GM12878 (cell line): Measurements from ENCODE around the gene CLEC20A. TPM values are rescaled to one million over a fixed set of nuclear protein-coding genes. Genes with fewer than 3 reads are reported as not detected.

Experiments
- ATAC-seq: fragments of 200-7000 bp; cut with Tn5 transposase; 3 replicates; pipeline ENCODE4 v1.9.1; 2020; ENCODE audit warnings: mild to moderate bottlenecking, moderate library complexity
- BruUV-seq: library from RNA; stranded (reverse); fragments of 400-500 nt; replicated peaks from 2 replicates; lab custom pipeline; 2021; lab: Mats Ljungman, UMichigan
- CTCF ChIA-PET: fragments of 300-600 bp; sonication (Branson Sonifier 250); formaldehyde crosslinking; extraction: SDS; loops from one replicate; lab custom pipeline; 2021; ENCODE audit warnings: inconsistent platforms; lab: Yijun Ruan, JAX
- POLR2A ChIA-PET: fragments of 350-600 bp; formaldehyde crosslinking; extraction: SDS; loops from one replicate; lab custom pipeline; 2021; ENCODE audit warnings: inconsistent platforms; lab: Charles Lee
- RAD21 ChIA-PET: fragments of 300-600 bp; sonication (Branson Sonifier 250); formaldehyde crosslinking; loops from one replicate; lab custom pipeline; 2023; ENCODE audit warnings: antibody characterized with exemption; ENCODE audit not compliant: unreplicated experiment; lab: Charles Lee
- SMC1A ChIA-PET: fragments of 300-600 bp; sonication (Branson Sonifier 250); formaldehyde crosslinking; loops from one replicate; lab custom pipeline; 2023; ENCODE audit not compliant: unreplicated experiment, uncharacterized antibody; lab: Charles Lee
- DNase-seq: peaks from one replicate; pipeline ENCODE4 v3.0.0-alpha.2; 2011; ENCODE audit warnings: low read depth, low spot score
- FAIRE-seq: peaks from 3 replicates; lab custom pipeline; 2011; peaks lifted over from hg19 to GRCh38; lab: Jason Lieb, UNC
- H2AFZ ChIP-seq: 2 replicates; pipeline ENCODE4 v1.6.0; 2011; ENCODE audit warnings: low read depth, low read length, control low read depth; ENCODE audit not compliant: control insufficient read depth
- H3K27ac ChIP-seq: 2 replicates; pipeline ENCODE4 v1.5.1; 2011; ENCODE audit warnings: control low read depth; ENCODE audit not compliant: control insufficient read depth, insufficient read depth
- H3K27me3 ChIP-seq, 2 experiments: replicated peaks in 1 of 2; 2 replicates each; pipeline versions ENCODE4 v1.6.0 to v1.6.1; 2011; ENCODE audit warnings: low read length in 1 of 2; ENCODE audit not compliant: control insufficient read depth in 2 of 2, insufficient read depth in 2 of 2
- H3K36me3 ChIP-seq, 2 experiments: 2 replicates each; pipeline ENCODE4 v1.5.1; 2011; ENCODE audit warnings: low read length in 1 of 2; ENCODE audit not compliant: control insufficient read depth in 2 of 2, insufficient read depth in 2 of 2
- H3K4me1 ChIP-seq: 2 replicates; pipeline ENCODE4 v1.6.1; 2011; ENCODE audit warnings: mild to moderate bottlenecking, low read length, moderate library complexity, mixed read lengths; ENCODE audit not compliant: control insufficient read depth, insufficient read depth
- H3K4me2 ChIP-seq: 2 replicates; pipeline ENCODE4 v1.6.0; 2011; ENCODE audit warnings: control low read depth; ENCODE audit not compliant: control insufficient read depth, insufficient read depth
- H3K4me3 ChIP-seq: fragments of 200-600 bp; sonication (generic); 2 replicates; pipeline ENCODE4 v1.5.1; 2016
- H3K79me2 ChIP-seq: 2 replicates; pipeline ENCODE4 v1.6.0; 2011; ENCODE audit warnings: low read length; ENCODE audit not compliant: control insufficient read depth, insufficient read depth
- H3K9ac ChIP-seq: 2 replicates; pipeline ENCODE4 v1.8.0; 2011; ENCODE audit warnings: low read length, control low read depth, mixed read lengths; ENCODE audit not compliant: control insufficient read depth, insufficient read depth
- H3K9me3 ChIP-seq: replicated peaks from 3 replicates; pipeline ENCODE4 v1.5.1; 2011; ENCODE audit warnings: mild to moderate bottlenecking, low read length; ENCODE audit not compliant: control insufficient read depth, insufficient read depth
- H4K20me1 ChIP-seq: 2 replicates; pipeline ENCODE4 v1.6.0; 2011; ENCODE audit not compliant: control insufficient read depth, insufficient read depth
- CHD1 ChIP-seq: IDR thresholded peaks from 2 replicates; pipeline ENCODE4 v1.6.1; 2012; ENCODE audit warnings: low read depth, low read length, improper control_type of control experiment
- FOXM1 ChIP-seq: IDR thresholded peaks from 2 replicates; pipeline ENCODE4 v1.6.1; 2012; ENCODE audit warnings: low read depth, mild to moderate bottlenecking, inconsistent platforms, low read length, moderate library complexity
- NFIC ChIP-seq: IDR thresholded peaks from 2 replicates; pipeline ENCODE4 v1.6.1; 2012; ENCODE audit warnings: low read depth, mild to moderate bottlenecking, inconsistent platforms, low read length, moderate library complexity
- NR2F1 ChIP-seq: fragments of 450-650 bp; conservative IDR thresholded peaks from 2 replicates; pipeline ENCODE4 v1.6.1; 2017; ENCODE audit warnings: mild to moderate bottlenecking
- RAD21 ChIP-seq: IDR thresholded peaks from 2 replicates; pipeline ENCODE4 v1.6.1; 2011; ENCODE audit warnings: mild to moderate bottlenecking, low read depth, low read length, moderate library complexity; ENCODE audit not compliant: insufficient read depth
- SIN3A ChIP-seq: IDR thresholded peaks from 2 replicates; pipeline ENCODE4 v1.6.1; 2012; ENCODE audit warnings: low read depth, low read length, improper control_type of control experiment
- SREBF2 ChIP-seq: IDR thresholded peaks from 2 replicates; pipeline ENCODE4 v1.6.1; 2012; ENCODE audit warnings: mild to moderate bottlenecking, low read length
- TARDBP ChIP-seq: IDR thresholded peaks from 2 replicates; pipeline ENCODE4 v1.6.1; 2016; ENCODE audit warnings: borderline replicate concordance
- WGBS: methylation state at CpG from one replicate; pipeline ENCODE4 v1.1.6; 2016; ENCODE audit warnings: low lambda C conversion rate; ENCODE audit not compliant: insufficient replicate concordance, insufficient coverage; ENCODE audit errors: missing lambda C conversion rate; 5-methylcytosine and 5-hydroxymethylcytosine counted together
- in situ Hi-C: fragments of 300-500 bp; cut with MboI; formaldehyde crosslinking; loops from 9 replicates; pipeline ENCODE4 v1.14.3; 2018; ENCODE audit warnings: mixed read lengths
- intact Hi-C: fragments of 100-400 bp; cut with micrococcal nuclease; formaldehyde crosslinking; loops from one replicate; pipeline ENCODE4 v1.14.2; 2022; ENCODE audit not compliant: unreplicated experiment
- polyA plus RNA-seq, 11 experiments: library from polyadenylated mRNA; depleted of rRNA in 4 of 11; unstranded in 6 of 11; stranded (reverse) in 5 of 11; fragments of >200 nt; fragmentation: Nextera tagmentation in 4 of 11; fragmentation: Illumina TruSeq in 1 of 11; extraction: Ambion mirVana in 4 of 11; extraction: Trizol in 1 of 11; gene quantifications; 1 replicate in 1 of 11; 2 replicates in 10 of 11; pipeline versions ENCODE4 v1.2.1 to v1.2.3, GENCODE V29; 2011 to 2016; ENCODE audit warnings: inconsistent platforms in 2 of 11, missing spikeins in 2 of 11, low read depth in 1 of 11
- total RNA-seq, 4 experiments: library from RNA; depleted of rRNA in 3 of 4; stranded (reverse); fragments of >200 nt in 3 of 4; fragmentation: Illumina TruSeq in 1 of 4; extraction: Trizol in 1 of 4; gene quantifications; 2 replicates each; pipeline versions ENCODE4 v1.2.1 to v1.2.3, GENCODE V29; 2013 to 2021
- TF ChIP-seq, protein P1 (sequence below): fragments of 150-350 bp; IDR thresholded peaks from 2 replicates; pipeline ENCODE4 v1.6.1; 2016; ENCODE audit warnings: low read depth, low read length
- TF ChIP-seq, protein P2 (sequence below): IDR thresholded peaks from 2 replicates; pipeline ENCODE4 v1.6.1; 2011; ENCODE audit warnings: borderline replicate concordance, low read depth, mild to moderate bottlenecking, moderate library complexity, mixed read lengths, low read length; ENCODE audit not compliant: insufficient read depth; ENCODE audit errors: extremely low read length
- TF ChIP-seq, protein P3 (sequence below): fragments of 150-350 bp; IDR thresholded peaks from 2 replicates; pipeline ENCODE4 v1.6.1; 2014; ENCODE audit warnings: mild to moderate bottlenecking, low read depth, low read length
- TF ChIP-seq, protein P4 (sequence below): fragments of 450-650 bp; formaldehyde crosslinking; IDR thresholded peaks from 2 replicates; pipeline ENCODE4 v1.4.0; 2022; ENCODE audit warnings: mild to moderate bottlenecking, moderate library complexity
- TF ChIP-seq, protein P5 (sequence below): fragments of 450-650 bp; IDR thresholded peaks from 2 replicates; pipeline ENCODE4 v1.6.1; 2016; ENCODE audit warnings: mild to moderate bottlenecking

Gene CLEC20A
- total and polyA plus RNA-seq, 10 of the 15 experiments (the other 5 are each of a cell fraction or from before 2014, with no cell fraction given), result not detected

DNA sequence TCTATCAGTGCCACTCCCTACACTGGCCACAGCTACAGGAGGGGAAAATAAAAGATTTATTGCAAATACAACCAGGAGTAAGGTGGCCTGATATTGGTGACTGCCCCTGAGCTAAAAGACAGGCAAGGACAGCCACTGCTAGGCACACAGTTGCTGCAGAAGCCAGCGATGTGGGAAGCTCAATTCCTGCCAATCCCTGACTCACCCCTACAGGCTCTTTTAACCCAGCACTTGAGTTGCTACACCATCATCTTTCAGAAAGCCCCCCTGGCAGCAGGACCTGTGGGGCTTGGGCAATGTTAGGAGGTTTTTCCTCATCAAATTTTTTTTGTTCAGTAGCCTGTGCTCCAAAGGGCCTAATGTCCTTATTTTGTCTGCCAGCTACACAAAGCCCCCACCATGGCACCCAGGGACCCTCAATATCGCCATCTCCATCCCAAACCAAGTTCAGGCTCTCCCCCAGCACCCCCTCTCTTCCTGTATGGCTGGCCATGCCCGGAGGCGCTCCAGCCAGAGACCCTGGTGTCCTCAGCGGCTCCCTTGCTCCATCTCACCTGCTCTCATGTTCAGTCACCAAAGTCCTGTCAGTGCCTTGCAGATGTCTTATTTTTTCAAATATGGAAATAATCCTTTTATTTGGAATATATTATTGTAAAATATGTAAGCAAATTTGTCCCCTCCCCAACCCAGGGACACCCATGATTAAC is 13.4 kb downstream of the CLEC20A start:
- H2AFZ ChIP-seq, result no peak overlapping the region
- H3K9me3 ChIP-seq, result no peaks in the 10 kb centered on the region
- ChIA-PET POLR2A (no interaction called here), CTCF (interaction anchor here (1.1 kb wide), 2 partner anchors 18 to 19 kb away, joined by 3 to 4 read pairs; no protein-coding TSS in a partner anchor), RAD21 (no interaction called here), SMC1A (no interaction called here)
- H3K4me2 ChIP-seq, result no peak overlapping the region
- H4K20me1 ChIP-seq, result no peaks in the 10 kb centered on the region
- H3K36me3 ChIP-seq, result no peaks in the 10 kb centered on the region
- peaks cover 2 to 5% of the 10 kb centered on the region in 2 experiments; a peak in 3 of 4 replicates for H3K27me3 ChIP-seq
- intact Hi-C loops, result no loop called here
- H3K79me2 ChIP-seq, result no peaks in the 10 kb centered on the region
- BruUV-seq, result no TSS peak
- WGBS, result 49% methylated on average over 5 of the region's 5 CpGs
- no peaks in the 10 kb centered on the region for H3K4me1 ChIP-seq
- FAIRE-seq (no peak), DNase-seq (no peak), ATAC-seq (no peak)
- no peak overlapping the region for H3K9ac ChIP-seq
- H3K4me3 ChIP-seq, result no peak overlapping the region
- H3K27ac ChIP-seq, result no peak overlapping the region
- in situ Hi-C loops, result no loop called here
- no peak for TF ChIP-seq NR2F1
- no peak for TF ChIP-seq TARDBP
- TF ChIP-seq FOXM1, result no peak
- no peak for TF ChIP-seq SIN3A
- no peak for TF ChIP-seq CHD1
- TF ChIP-seq, protein P1, sequence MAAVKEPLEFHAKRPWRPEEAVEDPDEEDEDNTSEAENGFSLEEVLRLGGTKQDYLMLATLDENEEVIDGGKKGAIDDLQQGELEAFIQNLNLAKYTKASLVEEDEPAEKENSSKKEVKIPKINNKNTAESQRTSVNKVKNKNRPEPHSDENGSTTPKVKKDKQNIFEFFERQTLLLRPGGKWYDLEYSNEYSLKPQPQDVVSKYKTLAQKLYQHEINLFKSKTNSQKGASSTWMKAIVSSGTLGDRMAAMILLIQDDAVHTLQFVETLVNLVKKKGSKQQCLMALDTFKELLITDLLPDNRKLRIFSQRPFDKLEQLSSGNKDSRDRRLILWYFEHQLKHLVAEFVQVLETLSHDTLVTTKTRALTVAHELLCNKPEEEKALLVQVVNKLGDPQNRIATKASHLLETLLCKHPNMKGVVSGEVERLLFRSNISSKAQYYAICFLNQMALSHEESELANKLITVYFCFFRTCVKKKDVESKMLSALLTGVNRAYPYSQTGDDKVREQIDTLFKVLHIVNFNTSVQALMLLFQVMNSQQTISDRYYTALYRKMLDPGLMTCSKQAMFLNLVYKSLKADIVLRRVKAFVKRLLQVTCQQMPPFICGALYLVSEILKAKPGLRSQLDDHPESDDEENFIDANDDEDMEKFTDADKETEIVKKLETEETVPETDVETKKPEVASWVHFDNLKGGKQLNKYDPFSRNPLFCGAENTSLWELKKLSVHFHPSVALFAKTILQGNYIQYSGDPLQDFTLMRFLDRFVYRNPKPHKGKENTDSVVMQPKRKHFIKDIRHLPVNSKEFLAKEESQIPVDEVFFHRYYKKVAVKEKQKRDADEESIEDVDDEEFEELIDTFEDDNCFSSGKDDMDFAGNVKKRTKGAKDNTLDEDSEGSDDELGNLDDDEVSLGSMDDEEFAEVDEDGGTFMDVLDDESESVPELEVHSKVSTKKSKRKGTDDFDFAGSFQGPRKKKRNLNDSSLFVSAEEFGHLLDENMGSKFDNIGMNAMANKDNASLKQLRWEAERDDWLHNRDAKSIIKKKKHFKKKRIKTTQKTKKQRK, result no peak
- TF ChIP-seq SREBF2, result no peak
- TF ChIP-seq, protein P2, sequence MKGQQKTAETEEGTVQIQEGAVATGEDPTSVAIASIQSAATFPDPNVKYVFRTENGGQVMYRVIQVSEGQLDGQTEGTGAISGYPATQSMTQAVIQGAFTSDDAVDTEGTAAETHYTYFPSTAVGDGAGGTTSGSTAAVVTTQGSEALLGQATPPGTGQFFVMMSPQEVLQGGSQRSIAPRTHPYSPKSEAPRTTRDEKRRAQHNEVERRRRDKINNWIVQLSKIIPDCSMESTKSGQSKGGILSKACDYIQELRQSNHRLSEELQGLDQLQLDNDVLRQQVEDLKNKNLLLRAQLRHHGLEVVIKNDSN, result no peak
- TF ChIP-seq NFIC, result no peak
- TF ChIP-seq, protein P3, sequence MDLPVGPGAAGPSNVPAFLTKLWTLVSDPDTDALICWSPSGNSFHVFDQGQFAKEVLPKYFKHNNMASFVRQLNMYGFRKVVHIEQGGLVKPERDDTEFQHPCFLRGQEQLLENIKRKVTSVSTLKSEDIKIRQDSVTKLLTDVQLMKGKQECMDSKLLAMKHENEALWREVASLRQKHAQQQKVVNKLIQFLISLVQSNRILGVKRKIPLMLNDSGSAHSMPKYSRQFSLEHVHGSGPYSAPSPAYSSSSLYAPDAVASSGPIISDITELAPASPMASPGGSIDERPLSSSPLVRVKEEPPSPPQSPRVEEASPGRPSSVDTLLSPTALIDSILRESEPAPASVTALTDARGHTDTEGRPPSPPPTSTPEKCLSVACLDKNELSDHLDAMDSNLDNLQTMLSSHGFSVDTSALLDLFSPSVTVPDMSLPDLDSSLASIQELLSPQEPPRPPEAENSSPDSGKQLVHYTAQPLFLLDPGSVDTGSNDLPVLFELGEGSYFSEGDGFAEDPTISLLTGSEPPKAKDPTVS, result no peak
- TF ChIP-seq, protein P4, sequence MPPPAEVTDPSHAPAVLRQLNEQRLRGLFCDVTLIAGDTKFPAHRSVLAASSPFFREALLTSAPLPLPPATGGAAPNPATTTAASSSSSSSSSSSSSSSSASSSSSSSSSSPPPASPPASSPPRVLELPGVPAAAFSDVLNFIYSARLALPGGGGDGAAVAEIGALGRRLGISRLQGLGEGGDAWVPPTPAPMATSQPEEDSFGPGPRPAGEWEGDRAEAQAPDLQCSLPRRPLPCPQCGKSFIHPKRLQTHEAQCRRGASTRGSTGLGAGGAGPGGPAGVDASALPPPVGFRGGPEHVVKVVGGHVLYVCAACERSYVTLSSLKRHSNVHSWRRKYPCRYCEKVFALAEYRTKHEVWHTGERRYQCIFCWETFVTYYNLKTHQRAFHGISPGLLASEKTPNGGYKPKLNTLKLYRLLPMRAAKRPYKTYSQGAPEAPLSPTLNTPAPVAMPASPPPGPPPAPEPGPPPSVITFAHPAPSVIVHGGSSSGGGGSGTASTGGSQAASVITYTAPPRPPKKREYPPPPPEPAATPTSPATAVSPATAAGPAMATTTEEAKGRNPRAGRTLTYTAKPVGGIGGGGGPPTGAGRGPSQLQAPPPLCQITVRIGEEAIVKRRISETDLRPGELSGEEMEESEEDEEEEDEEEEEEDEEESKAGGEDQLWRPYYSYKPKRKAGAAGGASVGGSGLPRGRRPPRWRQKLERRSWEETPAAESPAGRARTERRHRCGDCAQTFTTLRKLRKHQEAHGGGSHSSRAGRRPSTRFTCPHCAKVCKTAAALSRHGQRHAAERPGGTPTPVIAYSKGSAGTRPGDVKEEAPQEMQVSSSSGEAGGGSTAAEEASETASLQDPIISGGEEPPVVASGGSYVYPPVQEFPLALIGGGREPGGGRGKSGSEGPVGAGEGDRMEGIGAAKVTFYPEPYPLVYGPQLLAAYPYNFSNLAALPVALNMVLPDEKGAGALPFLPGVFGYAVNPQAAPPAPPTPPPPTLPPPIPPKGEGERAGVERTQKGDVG (CRISPR knock-in tag), result no peak
- TF ChIP-seq, protein P5, sequence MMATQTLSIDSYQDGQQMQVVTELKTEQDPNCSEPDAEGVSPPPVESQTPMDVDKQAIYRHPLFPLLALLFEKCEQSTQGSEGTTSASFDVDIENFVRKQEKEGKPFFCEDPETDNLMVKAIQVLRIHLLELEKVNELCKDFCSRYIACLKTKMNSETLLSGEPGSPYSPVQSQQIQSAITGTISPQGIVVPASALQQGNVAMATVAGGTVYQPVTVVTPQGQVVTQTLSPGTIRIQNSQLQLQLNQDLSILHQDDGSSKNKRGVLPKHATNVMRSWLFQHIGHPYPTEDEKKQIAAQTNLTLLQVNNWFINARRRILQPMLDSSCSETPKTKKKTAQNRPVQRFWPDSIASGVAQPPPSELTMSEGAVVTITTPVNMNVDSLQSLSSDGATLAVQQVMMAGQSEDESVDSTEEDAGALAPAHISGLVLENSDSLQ, result no peak
- no peak for TF ChIP-seq RAD21
